GM23248 (cell line): Measurements from ENCODE around the gene LUZP2. TPM values are rescaled to one million over a fixed set of nuclear protein-coding genes. Genes with fewer than 3 reads are reported as not detected.

Experiments used
- DNase-seq: peaks from one replicate; pipeline ENCODE4 v3.0.0-alpha.2; 2015
- H2AFZ ChIP-seq: fragments of 200-600 bp; sonication (generic); 2 replicates; pipeline ENCODE4 v1.6.1; 2016; ENCODE audit warnings: antibody characterized with exemption
- H3F3A ChIP-seq: fragments of 200-600 bp; sonication (generic); 2 replicates; pipeline ENCODE4 v1.6.1; 2016; ENCODE audit warnings: mild to moderate bottlenecking, antibody characterized with exemption, mixed run types; ENCODE audit not compliant: insufficient read depth
- H3K27ac ChIP-seq: fragments of 200-600 bp; sonication (generic); 2 replicates; pipeline ENCODE4 v1.5.1; 2016; ENCODE audit warnings: mild to moderate bottlenecking
- H3K27me3 ChIP-seq: fragments of 200-600 bp; sonication (generic); replicated peaks from 2 replicates; pipeline ENCODE4 v1.6.1; 2016; ENCODE audit warnings: mild to moderate bottlenecking; ENCODE audit not compliant: insufficient read depth
- H3K36me3 ChIP-seq: fragments of 200-600 bp; sonication (generic); 2 replicates; pipeline ENCODE4 v1.6.1; 2016; ENCODE audit warnings: low read depth, mild to moderate bottlenecking
- H3K4me1 ChIP-seq: fragments of 200-600 bp; sonication (generic); 2 replicates; pipeline ENCODE4 v1.6.1; 2016; ENCODE audit warnings: mild to moderate bottlenecking; ENCODE audit not compliant: insufficient read depth
- H3K4me2 ChIP-seq: fragments of 200-600 bp; sonication (generic); one replicate; pipeline ENCODE4 v1.6.1; 2016; ENCODE audit warnings: mild to moderate bottlenecking; ENCODE audit not compliant: unreplicated experiment
- H3K4me3 ChIP-seq: fragments of 200-600 bp; sonication (generic); 2 replicates; pipeline ENCODE4 v1.5.1; 2016; ENCODE audit warnings: mild to moderate bottlenecking
- H3K79me2 ChIP-seq: fragments of 200-600 bp; sonication (generic); 2 replicates; pipeline ENCODE4 v1.6.1; 2016; ENCODE audit warnings: mild to moderate bottlenecking; ENCODE audit not compliant: insufficient read depth
- H3K9ac ChIP-seq: fragments of 200-600 bp; sonication (generic); 2 replicates; pipeline ENCODE4 v1.6.1; 2016; ENCODE audit warnings: mild to moderate bottlenecking
- H3K9me2 ChIP-seq: fragments of 200-600 bp; sonication (generic); 2 replicates; pipeline ENCODE4 v1.6.1; 2016; ENCODE audit warnings: mixed run types, mild to moderate bottlenecking, moderate library complexity; ENCODE audit not compliant: insufficient read depth
- H3K9me3 ChIP-seq: fragments of 200-600 bp; sonication (generic); one replicate; pipeline ENCODE4 v1.6.1; 2017; ENCODE audit warnings: low read depth
- H4K20me1 ChIP-seq: fragments of 200-600 bp; sonication (generic); 2 replicates; pipeline ENCODE4 v1.6.0; 2016; ENCODE audit not compliant: insufficient read depth
- EZH2 ChIP-seq: fragments of 200-600 bp; sonication (generic); IDR thresholded peaks from 2 replicates; pipeline ENCODE4 v1.6.1; 2018; ENCODE audit warnings: antibody characterized with exemption, mild to moderate bottlenecking; ENCODE audit not compliant: insufficient read depth, poor library complexity, severe bottlenecking
- EZH2phosphoT487 ChIP-seq: fragments of 200-600 bp; sonication (generic); IDR thresholded peaks from 2 replicates; pipeline ENCODE4 v1.6.1; 2018; ENCODE audit warnings: antibody characterized with exemption, moderate library complexity, mild to moderate bottlenecking, low read depth; ENCODE audit not compliant: insufficient read depth
- WGBS, 2 experiments: methylation state at CpG; one replicate each; pipeline ENCODE4 v1.1.6; 2015 to 2017; ENCODE audit warnings: low lambda C conversion rate in 2 of 2, low coverage in 1 of 2; ENCODE audit errors: missing lambda C conversion rate in 2 of 2; 5-methylcytosine and 5-hydroxymethylcytosine counted together
- in situ Hi-C: fragments of 300-500 bp; cut with MboI; formaldehyde crosslinking; loops from 2 replicates; pipeline ENCODE4 v1.15.0; 2020
- polyA plus RNA-seq: library from polyadenylated mRNA; unstranded; fragments of >200 nt; fragmentation: Nextera tagmentation; extraction: Ambion mirVana; gene quantifications from 2 replicates; pipeline ENCODE4 v1.2.1, GENCODE V29; 2016
- small RNA-seq: library from RNA; depleted of rRNA; stranded (forward); fragments of <200 nt; gene quantifications from one replicate; pipeline ENCODE3, GENCODE V24; 2014; ENCODE audit warnings: low read depth, low replicate concordance
- total RNA-seq: library from RNA; depleted of rRNA; stranded (reverse); fragments of >200 nt; shearing (Covaris generic); gene quantifications from 2 replicates; pipeline ENCODE4 v1.2.3, GENCODE V29; 2014

LUZP2 gene
- total and polyA plus RNA-seq, 2 experiments from 2014 or later: not detected

GRCh38 chr11:25094085-25094802 lies 597.4 kb downstream of the LUZP2 start:
- Histone ChIP-seq H4K20me1 (no peaks in the 10 kb centered on the region), H3K27ac (no peak overlapping the region), H2AFZ (no peak overlapping the region), H3K27me3 (no peaks in the 10 kb centered on the region), H3K4me3 (no peak overlapping the region), H3K9me2 (no peaks in the 10 kb centered on the region), H3K9me3 (no peaks in the 10 kb centered on the region), H3K36me3 (no peaks in the 10 kb centered on the region), H3K9ac (no peak overlapping the region), H3K79me2 (no peaks in the 10 kb centered on the region), H3K4me1 (no peaks in the 10 kb centered on the region), H3F3A (no peaks in the 10 kb centered on the region), H3K4me2 (no peak overlapping the region)
- TF ChIP-seq EZH2 (no peak), EZH2phosphoT487 (no peak)
- WGBS, 2 experiments: 24 to 34% methylated on average over 5 to 6 of the region's 6 CpGs
- DNase-seq: no peak
- in situ Hi-C loops: no loop called here

- H3F3A ChIP-seq: no peaks in the 10 kb centered on the region
- no peaks in the 10 kb centered on the region for H3K79me2 ChIP-seq
- H3K9me2 ChIP-seq: no peaks in the 10 kb centered on the region
- in situ Hi-C loops: no loop called here
- no peak overlapping the region for H3K4me3 ChIP-seq
- H2AFZ ChIP-seq: no peak overlapping the region
- no peaks in the 10 kb centered on the region for H4K20me1 ChIP-seq
- H3K9ac ChIP-seq: no peak overlapping the region
- WGBS, 2 experiments: 40 to 53% methylated on average over 3 of the region's 3 CpGs
- H3K4me1 ChIP-seq: no peaks in the 10 kb centered on the region
- no peaks in the 10 kb centered on the region for H3K36me3 ChIP-seq
- no peak overlapping the region for H3K4me2 ChIP-seq
- H3K27ac ChIP-seq: no peak overlapping the region
- no peaks in the 10 kb centered on the region for H3K9me3 ChIP-seq
- no peak for TF ChIP-seq EZH2
- TF ChIP-seq EZH2phosphoT487: no peak
- H3K27me3 ChIP-seq: no peaks in the 10 kb centered on the region
- no peak for DNase-seq
Observed at GRCh38 chr11:25119416-25119815, 622.6 kb downstream of the LUZP2 start.

Small RNA genes lying within 50 kb of the gene (small RNA-seq; reads per million reads assigned to genes)
- gene RF00019: not detected
